Measurements from ENCODE around the gene B3GAT1.

Gene B3GAT1

GRCh38 chr11:134390706-134391569 is 21.1 kb downstream of the B3GAT1 start:
- DNase-seq (ENCODE audit: low spot score), result no peak

GRCh38 chr11:134389464-134390180 is 22.4 kb downstream of the B3GAT1 start:
- no peak for DNase-seq (ENCODE audit: low spot score)

GRCh38 chr11:134388590-134388989 is 23.5 kb downstream of the B3GAT1 start:
- no peak for DNase-seq (ENCODE audit: low spot score)

- no peak for DNase-seq (ENCODE audit: low spot score)
These were observed 24.5 kb downstream of the B3GAT1 start for GRCh38 chr11:134387501-134387900.

- DNase-seq (ENCODE audit: low spot score), result no peak
These were observed 25.1 kb downstream of the B3GAT1 start for GRCh38 chr11:134386945-134387344.

- peak; percentile 60 for DNase-seq (ENCODE audit: low spot score)
These were observed 26.1 kb downstream of the B3GAT1 start for GRCh38 chr11:134385774-134386565.

GRCh38 chr11:134385171-134385570 is 26.9 kb downstream of the B3GAT1 start:
- no peak for DNase-seq (ENCODE audit: low spot score)

GRCh38 chr11:134384406-134384805 is 27.6 kb downstream of the B3GAT1 start:
- no peak for DNase-seq (ENCODE audit: low spot score)

- DNase-seq (ENCODE audit: low spot score), result no peak
These were observed 28.3 kb downstream of the B3GAT1 start for GRCh38 chr11:134383576-134384221.

- DNase-seq (ENCODE audit: low spot score), result no peak
These were observed 29.2 kb downstream of the B3GAT1 start for GRCh38 chr11:134382830-134383229.

GRCh38 chr11:134382257-134382656 is 29.8 kb downstream of the B3GAT1 start:
- no peak for DNase-seq (ENCODE audit: low spot score)

- no peak for DNase-seq (ENCODE audit: low spot score)
These were observed 31.3 kb downstream of the B3GAT1 start for GRCh38 chr11:134380785-134381184.

- no peak for DNase-seq (ENCODE audit: low spot score)
These were observed 31.8 kb downstream of the B3GAT1 start for GRCh38 chr11:134380229-134380628.

- no peak for DNase-seq (ENCODE audit: low spot score)
These were observed 32.8 kb downstream of the B3GAT1 start for GRCh38 chr11:134379241-134379640.

- DNase-seq (ENCODE audit: low spot score), result no peak
These were observed 34.2 kb downstream of the B3GAT1 start for GRCh38 chr11:134377876-134378275.

- no peak for DNase-seq (ENCODE audit: low spot score)
These were observed 35.7 kb downstream of the B3GAT1 start for GRCh38 chr11:134376150-134376921.

GRCh38 chr11:134374891-134375550 is 37.0 kb downstream of the B3GAT1 start:
- DNase-seq (ENCODE audit: low spot score), result no peak

- no peak for DNase-seq (ENCODE audit: low spot score)
These were observed 37.9 kb downstream of the B3GAT1 start for GRCh38 chr11:134374171-134374570.

GRCh38 chr11:134373591-134374052 is 38.4 kb downstream of the B3GAT1 start:
- DNase-seq (ENCODE audit: low spot score), result no peak

- DNase-seq (ENCODE audit: low spot score), result peak; percentile 31
These were observed 39.1 kb downstream of the B3GAT1 start for GRCh38 chr11:134372961-134373360.
